ENCODE data around the gene ZNF365. TPM values are rescaled to one million over a fixed set of nuclear protein-coding genes. Genes with fewer than 3 reads are reported as not detected.

Gene ZNF365
- total RNA-seq, 1 experiment from 2014 or later = 4.0 TPM

DNA sequence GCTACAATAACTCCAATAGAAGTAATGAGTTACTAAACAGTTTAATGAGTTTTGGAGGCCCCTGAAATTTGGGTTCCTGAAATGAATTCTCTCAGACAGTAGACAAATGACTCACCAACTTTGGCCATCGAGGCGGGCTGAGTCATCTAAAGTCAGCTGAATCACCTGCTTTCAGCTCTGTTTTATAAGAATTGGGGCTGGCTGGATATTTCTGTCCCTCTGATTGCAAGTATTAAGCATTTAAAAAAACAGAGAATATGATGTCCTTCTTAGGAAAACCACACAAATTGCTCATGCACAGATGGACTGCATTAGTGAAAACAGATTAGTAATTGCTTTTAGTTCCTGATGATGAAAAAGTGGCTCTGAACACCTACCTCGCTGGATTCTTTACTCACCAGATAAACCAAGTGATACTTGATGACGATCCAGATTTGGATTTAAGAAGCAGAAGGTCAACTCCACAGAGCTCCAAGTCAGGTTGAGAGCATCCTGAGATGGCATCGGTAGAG is 59.1 kb downstream of the ZNF365 start:
- intact Hi-C loops (cut with micrococcal nuclease; ENCODE audit: unreplicated experiment) = loop anchor here (2.0 kb wide), 1 partner anchor 168 kb away; no protein-coding TSS in a partner anchor
- Mint-ChIP-seq H3K4me3 (ENCODE audit: low read depth, unreplicated experiment) (peak overlapping the region; percentile 46), H3K27ac (ENCODE audit: unreplicated experiment) (peak overlapping the region; percentile 99), H3K4me1 (ENCODE audit: low read depth, unreplicated experiment) (peaks cover 44% of the 10 kb centered on the region), H3K9me3 (ENCODE audit: low read depth, unreplicated experiment) (peaks cover 2% of the 10 kb centered on the region), H3K27me3 (ENCODE audit: unreplicated experiment) (no peaks in the 10 kb centered on the region), H3K36me3 (ENCODE audit: insufficient read depth, unreplicated experiment) (peaks cover 4% of the 10 kb centered on the region)
- CTCF ChIA-PET = interaction anchor here (0.7 to 1.4 kb wide), 5 partner anchors 9 to 395 kb away, joined by 3 to 6 read pairs (median 3); no protein-coding TSS in a partner anchor
- TF ChIP-seq, protein P1, sequence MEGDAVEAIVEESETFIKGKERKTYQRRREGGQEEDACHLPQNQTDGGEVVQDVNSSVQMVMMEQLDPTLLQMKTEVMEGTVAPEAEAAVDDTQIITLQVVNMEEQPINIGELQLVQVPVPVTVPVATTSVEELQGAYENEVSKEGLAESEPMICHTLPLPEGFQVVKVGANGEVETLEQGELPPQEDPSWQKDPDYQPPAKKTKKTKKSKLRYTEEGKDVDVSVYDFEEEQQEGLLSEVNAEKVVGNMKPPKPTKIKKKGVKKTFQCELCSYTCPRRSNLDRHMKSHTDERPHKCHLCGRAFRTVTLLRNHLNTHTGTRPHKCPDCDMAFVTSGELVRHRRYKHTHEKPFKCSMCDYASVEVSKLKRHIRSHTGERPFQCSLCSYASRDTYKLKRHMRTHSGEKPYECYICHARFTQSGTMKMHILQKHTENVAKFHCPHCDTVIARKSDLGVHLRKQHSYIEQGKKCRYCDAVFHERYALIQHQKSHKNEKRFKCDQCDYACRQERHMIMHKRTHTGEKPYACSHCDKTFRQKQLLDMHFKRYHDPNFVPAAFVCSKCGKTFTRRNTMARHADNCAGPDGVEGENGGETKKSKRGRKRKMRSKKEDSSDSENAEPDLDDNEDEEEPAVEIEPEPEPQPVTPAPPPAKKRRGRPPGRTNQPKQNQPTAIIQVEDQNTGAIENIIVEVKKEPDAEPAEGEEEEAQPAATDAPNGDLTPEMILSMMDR (IDR thresholded peaks at IDR 0.05; ENCODE audit: unreplicated experiment) = no peak
- DNase-seq = peak; percentile 73
- no TSS peak for BruUV-seq (replicated peaks)

DNA sequence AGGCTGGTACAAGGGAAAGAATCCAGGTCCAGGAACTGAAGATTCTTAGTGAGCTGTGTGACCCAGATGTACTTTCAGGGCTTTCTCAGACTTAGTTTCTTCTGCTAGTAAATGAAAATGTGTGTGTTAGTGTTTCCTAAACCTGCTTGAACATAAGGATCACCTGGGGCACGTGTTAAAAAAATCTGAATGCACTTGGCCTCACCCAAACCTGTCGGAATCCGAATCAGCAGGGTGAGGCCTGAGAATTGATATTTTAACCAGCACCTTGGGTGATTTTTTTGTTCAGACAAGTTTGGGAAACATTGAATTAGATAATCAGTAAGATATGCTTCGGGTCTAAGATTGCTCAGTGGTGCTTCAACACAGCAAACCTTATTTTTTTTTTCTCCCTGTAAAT is 59.7 kb downstream of the ZNF365 start:
- no peaks in the 10 kb centered on the region for H3K9me3 Mint-ChIP-seq (ENCODE audit: low read depth, unreplicated experiment)
- no peak for DNase-seq
- H3K36me3 Mint-ChIP-seq (ENCODE audit: insufficient read depth, unreplicated experiment) = peaks cover 4% of the 10 kb centered on the region
- TF ChIP-seq, protein P1 (IDR thresholded peaks at IDR 0.05; ENCODE audit: unreplicated experiment) = no peak
- H3K27ac Mint-ChIP-seq (ENCODE audit: unreplicated experiment) = peak overlapping the region; percentile 99
- peak overlapping the region; percentile 46 for H3K4me3 Mint-ChIP-seq (ENCODE audit: low read depth, unreplicated experiment)
- H3K27me3 Mint-ChIP-seq (ENCODE audit: unreplicated experiment) = no peaks in the 10 kb centered on the region
- intact Hi-C loops (cut with micrococcal nuclease; ENCODE audit: unreplicated experiment) = loop anchor here (2.0 kb wide), 1 partner anchor 169 kb away; no protein-coding TSS in a partner anchor
- H3K4me1 Mint-ChIP-seq (ENCODE audit: low read depth, unreplicated experiment) = peaks cover 44% of the 10 kb centered on the region
- CTCF ChIA-PET = interaction anchor here (1.4 kb wide), 2 partner anchors 10 to 169 kb away, joined by 3 to 6 read pairs; no protein-coding TSS in a partner anchor
- no TSS peak for BruUV-seq (replicated peaks)

DNA sequence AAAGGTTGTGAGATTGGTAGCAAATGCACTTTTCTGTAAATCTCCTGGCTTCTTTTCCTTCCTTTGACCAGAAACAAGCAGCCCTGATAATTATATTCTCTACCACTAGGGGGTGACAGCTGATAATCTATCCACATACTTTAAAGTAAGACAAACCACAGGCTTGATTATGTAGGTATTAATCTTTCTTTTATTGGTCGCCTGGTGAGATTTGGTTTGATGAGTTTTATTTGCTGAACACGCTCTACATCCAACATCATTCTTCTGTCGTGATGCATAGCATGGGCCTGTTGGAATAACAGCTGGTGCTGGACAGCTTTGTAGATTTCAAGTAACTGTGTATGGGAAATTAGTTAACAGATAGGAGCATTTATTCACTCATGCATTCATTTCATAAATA is 63.5 kb downstream of the ZNF365 start:
- peak; percentile 59 for DNase-seq
- Mint-ChIP-seq H3K27ac (ENCODE audit: unreplicated experiment) (no peak overlapping the region), H3K9me3 (ENCODE audit: low read depth, unreplicated experiment) (no peaks in the 10 kb centered on the region), H3K4me3 (ENCODE audit: low read depth, unreplicated experiment) (no peak overlapping the region), H3K36me3 (ENCODE audit: insufficient read depth, unreplicated experiment) (peaks cover 4% of the 10 kb centered on the region), H3K27me3 (ENCODE audit: unreplicated experiment) (no peaks in the 10 kb centered on the region), H3K4me1 (ENCODE audit: low read depth, unreplicated experiment) (peaks cover 32% of the 10 kb centered on the region)
- intact Hi-C loops (cut with micrococcal nuclease; ENCODE audit: unreplicated experiment) = loop anchor here (1.0 to 5.0 kb wide), 6 partner anchors 55 to 721 kb away; partner anchors contain the start of gene EGR2
- no TSS peak for BruUV-seq (replicated peaks)
- CTCF ChIA-PET = interaction anchor here (0.7 to 0.8 kb wide), 2 partner anchors 380 to 387 kb away, joined by 3 read pairs; no protein-coding TSS in a partner anchor
- TF ChIP-seq, protein P1 (IDR thresholded peaks at IDR 0.05; ENCODE audit: unreplicated experiment) = peak; percentile 70

DNA sequence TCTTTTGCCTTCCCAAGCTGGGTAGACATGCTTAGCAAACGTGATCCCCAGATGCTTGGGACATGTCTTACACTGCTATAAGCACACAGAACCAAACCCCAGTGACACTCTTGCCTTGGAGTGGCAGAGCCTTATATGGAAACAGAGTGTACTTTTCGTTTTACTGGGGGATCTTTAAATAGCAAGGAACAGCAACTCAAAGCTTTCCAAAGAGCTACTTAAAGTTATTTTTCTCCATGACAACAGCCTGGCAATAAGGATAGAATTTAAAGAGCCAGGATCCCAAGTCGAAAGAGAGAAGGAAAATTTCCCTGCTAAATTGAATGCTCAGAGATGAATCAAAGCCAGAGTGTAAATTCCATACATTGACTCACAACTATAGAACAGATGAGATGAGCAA is 67.8 kb downstream of the ZNF365 start:
- Mint-ChIP-seq H3K27ac (ENCODE audit: unreplicated experiment) (no peak overlapping the region), H3K4me1 (ENCODE audit: low read depth, unreplicated experiment) (peaks cover 8% of the 10 kb centered on the region), H3K27me3 (ENCODE audit: unreplicated experiment) (no peaks in the 10 kb centered on the region), H3K9me3 (ENCODE audit: low read depth, unreplicated experiment) (no peaks in the 10 kb centered on the region), H3K4me3 (ENCODE audit: low read depth, unreplicated experiment) (no peak overlapping the region), H3K36me3 (ENCODE audit: insufficient read depth, unreplicated experiment) (no peaks in the 10 kb centered on the region)
- intact Hi-C loops (cut with micrococcal nuclease; ENCODE audit: unreplicated experiment) = no loop called here
- TF ChIP-seq, protein P1 (IDR thresholded peaks at IDR 0.05; ENCODE audit: unreplicated experiment) = no peak
- no TSS peak for BruUV-seq (replicated peaks)
- CTCF ChIA-PET = interaction anchor here (0.7 kb wide), 1 partner anchor 416 kb away, joined by 3 read pairs; no protein-coding TSS in a partner anchor
- DNase-seq = no peak
